ENCODE measurements around the gene PROCR.

The PROCR gene

DNA sequence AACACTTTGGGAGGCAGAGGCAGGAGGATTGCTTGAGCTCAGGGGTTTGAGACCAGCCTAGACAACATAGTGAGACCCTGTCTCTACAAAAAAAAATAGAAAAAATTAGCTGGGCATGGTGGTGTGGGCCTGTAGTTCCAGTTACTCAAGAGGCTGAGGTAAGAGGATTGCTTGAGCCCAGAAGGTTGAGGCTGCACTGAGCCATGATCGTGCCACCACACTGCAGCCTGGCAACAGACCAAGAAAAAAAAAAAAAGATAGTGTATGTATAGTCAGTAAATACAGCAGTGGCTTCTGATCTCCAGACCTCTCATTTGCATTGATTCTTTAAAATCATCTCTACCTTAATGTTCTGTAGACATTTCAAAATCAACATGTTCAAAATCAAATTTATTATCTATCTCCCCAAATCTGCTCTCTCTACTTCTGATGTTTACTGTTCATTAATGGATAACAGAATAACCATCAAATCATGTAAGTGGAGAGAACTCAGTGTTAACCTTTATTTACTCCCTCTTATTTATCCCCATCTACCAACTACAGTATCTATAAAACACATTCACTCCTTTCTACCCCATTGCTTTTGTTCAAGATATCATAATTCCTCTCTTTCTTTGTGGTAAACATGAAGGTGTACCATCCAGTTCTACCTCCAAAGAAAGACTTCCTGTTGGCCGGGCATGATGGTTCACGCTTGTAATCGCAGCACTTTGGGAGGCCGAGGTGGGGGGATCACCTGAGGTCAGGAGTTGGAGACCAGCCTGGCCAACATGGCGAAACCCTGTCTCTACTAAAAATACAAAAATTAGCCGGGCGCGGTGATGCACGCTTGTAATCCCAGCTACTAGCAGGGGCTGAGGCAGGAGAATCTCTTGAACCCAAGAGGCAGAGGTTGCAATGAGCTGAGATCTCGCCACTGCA lies 7.7 kb downstream of the PROCR start:
- TF ChIP-seq SIN3A (IDR thresholded peaks at IDR 0.05; ENCODE audit: borderline replicate concordance, insufficient read depth, low read length): no peak
- TF ChIP-seq, protein P1, sequence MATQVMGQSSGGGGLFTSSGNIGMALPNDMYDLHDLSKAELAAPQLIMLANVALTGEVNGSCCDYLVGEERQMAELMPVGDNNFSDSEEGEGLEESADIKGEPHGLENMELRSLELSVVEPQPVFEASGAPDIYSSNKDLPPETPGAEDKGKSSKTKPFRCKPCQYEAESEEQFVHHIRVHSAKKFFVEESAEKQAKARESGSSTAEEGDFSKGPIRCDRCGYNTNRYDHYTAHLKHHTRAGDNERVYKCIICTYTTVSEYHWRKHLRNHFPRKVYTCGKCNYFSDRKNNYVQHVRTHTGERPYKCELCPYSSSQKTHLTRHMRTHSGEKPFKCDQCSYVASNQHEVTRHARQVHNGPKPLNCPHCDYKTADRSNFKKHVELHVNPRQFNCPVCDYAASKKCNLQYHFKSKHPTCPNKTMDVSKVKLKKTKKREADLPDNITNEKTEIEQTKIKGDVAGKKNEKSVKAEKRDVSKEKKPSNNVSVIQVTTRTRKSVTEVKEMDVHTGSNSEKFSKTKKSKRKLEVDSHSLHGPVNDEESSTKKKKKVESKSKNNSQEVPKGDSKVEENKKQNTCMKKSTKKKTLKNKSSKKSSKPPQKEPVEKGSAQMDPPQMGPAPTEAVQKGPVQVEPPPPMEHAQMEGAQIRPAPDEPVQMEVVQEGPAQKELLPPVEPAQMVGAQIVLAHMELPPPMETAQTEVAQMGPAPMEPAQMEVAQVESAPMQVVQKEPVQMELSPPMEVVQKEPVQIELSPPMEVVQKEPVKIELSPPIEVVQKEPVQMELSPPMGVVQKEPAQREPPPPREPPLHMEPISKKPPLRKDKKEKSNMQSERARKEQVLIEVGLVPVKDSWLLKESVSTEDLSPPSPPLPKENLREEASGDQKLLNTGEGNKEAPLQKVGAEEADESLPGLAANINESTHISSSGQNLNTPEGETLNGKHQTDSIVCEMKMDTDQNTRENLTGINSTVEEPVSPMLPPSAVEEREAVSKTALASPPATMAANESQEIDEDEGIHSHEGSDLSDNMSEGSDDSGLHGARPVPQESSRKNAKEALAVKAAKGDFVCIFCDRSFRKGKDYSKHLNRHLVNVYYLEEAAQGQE (IDR thresholded peaks at IDR 0.05; ENCODE audit: insufficient read depth in 1 of 2, low read depth in 2 of 2, low read length in 2 of 2): no peak
- no peak for TF ChIP-seq POLR2AphosphoS5 (IDR thresholded peaks at IDR 0.05; ENCODE audit: low read depth, low read length)
- no peak for TF ChIP-seq FOXP2 (optimal IDR thresholded peaks at IDR 0.05; ENCODE audit: borderline replicate concordance, extremely low read depth, extremely low read length, insufficient read depth)
- TF ChIP-seq TAF1 (IDR thresholded peaks at IDR 0.05; ENCODE audit: borderline replicate concordance, insufficient read depth, low read length): no peak

DNA sequence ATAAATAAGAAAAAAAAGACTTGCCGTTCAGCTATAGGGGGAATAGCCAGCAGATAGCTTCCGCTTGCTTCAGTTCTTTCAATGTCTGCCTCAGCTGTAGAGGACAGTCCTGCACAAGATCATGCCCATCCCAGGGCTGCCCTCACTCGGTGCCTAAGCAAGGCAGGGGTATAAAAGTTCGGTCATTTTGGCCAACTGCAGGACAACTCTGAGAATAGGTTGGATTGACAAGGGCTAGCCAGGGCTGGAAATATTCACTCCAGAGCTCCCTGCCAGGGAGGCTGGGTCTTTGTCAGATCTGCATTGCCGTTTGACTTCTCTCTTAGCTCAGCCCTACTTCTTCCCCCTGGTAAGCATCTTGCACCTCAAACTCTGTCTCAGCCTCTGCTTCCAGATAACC lies 8.4 kb downstream of the PROCR start:
- TF ChIP-seq SIN3A (IDR thresholded peaks at IDR 0.05; ENCODE audit: borderline replicate concordance, insufficient read depth, low read length) (no peak), POLR2AphosphoS5 (IDR thresholded peaks at IDR 0.05; ENCODE audit: low read depth, low read length) (no peak), TAF1 (IDR thresholded peaks at IDR 0.05; ENCODE audit: borderline replicate concordance, insufficient read depth, low read length) (no peak)
- TF ChIP-seq, protein P1 (IDR thresholded peaks at IDR 0.05; ENCODE audit: insufficient read depth in 1 of 2, low read depth in 2 of 2, low read length in 2 of 2): no peak

DNA sequence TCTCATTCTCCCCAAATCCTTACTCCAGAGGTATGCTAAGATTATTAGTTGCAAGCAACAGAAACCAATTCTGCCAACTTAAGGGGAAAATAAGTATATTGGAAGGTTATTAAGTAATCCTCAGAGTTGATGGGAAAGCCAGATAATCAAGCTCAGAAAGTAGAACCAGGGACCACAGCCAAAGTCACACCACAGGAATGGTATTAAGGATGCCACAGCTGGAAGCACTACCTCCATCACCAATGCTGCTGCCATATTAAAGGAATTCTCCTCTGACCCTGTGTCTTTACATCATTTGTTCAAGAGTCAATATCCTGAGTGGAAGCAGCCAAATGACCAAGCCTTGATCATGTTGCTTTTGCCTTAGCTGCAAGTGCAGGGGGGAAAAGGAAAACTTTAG lies 9.9 kb downstream of the PROCR start:
- TF ChIP-seq FOXP2 (optimal IDR thresholded peaks at IDR 0.05; ENCODE audit: borderline replicate concordance, extremely low read depth, extremely low read length, insufficient read depth): no peak
- TF ChIP-seq TAF1 (IDR thresholded peaks at IDR 0.05; ENCODE audit: borderline replicate concordance, insufficient read depth, low read length): no peak
- TF ChIP-seq, protein P1 (IDR thresholded peaks at IDR 0.05; ENCODE audit: insufficient read depth in 1 of 2, low read depth in 2 of 2, low read length in 2 of 2): no peak
- no peak for TF ChIP-seq POLR2AphosphoS5 (IDR thresholded peaks at IDR 0.05; ENCODE audit: low read depth, low read length)
- no peak for TF ChIP-seq SIN3A (IDR thresholded peaks at IDR 0.05; ENCODE audit: borderline replicate concordance, insufficient read depth, low read length)

DNA sequence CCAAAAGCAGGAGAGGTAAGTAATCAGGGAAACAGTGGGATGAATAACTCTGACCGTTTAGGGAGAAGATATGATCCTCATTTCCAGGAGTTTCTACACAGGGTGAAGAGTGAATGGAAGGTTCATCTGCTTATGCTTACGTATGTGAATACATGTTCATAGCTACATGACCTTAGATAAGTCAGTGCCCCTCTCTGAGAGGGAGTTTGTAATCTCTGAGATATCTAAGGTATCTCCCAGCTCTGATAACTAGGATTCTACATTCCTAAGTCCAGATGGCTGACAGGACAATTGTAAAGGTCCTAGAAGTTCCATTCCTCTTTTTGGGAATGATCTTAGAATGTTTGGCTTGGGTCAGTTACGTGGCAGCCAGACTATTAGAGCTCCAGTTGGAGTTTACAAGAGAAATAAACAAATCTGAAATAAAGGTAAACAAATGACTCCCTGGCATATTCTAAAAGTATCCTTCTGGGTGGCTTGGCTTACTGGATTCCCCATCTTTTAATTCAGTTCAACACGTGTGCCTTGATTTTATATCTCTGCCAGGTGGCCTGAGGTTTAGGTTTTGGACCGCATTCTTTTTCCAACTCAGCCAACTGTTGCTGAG lies 15.8 kb downstream of the PROCR start:
- TF ChIP-seq POLR2AphosphoS5 (IDR thresholded peaks at IDR 0.05; ENCODE audit: low read depth, low read length): no peak
- TF ChIP-seq TAF1 (IDR thresholded peaks at IDR 0.05; ENCODE audit: borderline replicate concordance, insufficient read depth, low read length): no peak
- TF ChIP-seq, protein P1 (IDR thresholded peaks at IDR 0.05; ENCODE audit: insufficient read depth in 1 of 2, low read depth in 2 of 2, low read length in 2 of 2): no peak

Measured in PFSK-1 (cell line).